Stimulated activated CD4-positive, alpha-beta T cell treated with anti-CD3 and anti-CD28 coated beads, Interleukin-12 subunit alpha, Interleukin-12 subunit beta, amount 100 ng/mL, for 4 hours (primary cell): ENCODE results near the gene ZNF532.

ENCODE experiments used
- DNase-seq: peaks from one replicate; pipeline ENCODE4 v3.0.0-alpha.2; 2020

ZNF532 gene

GRCh38 chr18:58951986-58952702, 87.5 kb downstream of the ZNF532 start:
- DNase-seq, result no peak

- no peak for DNase-seq
These were observed 88.2 kb downstream of the ZNF532 start for GRCh38 chr18:58952858-58953257.

GRCh38 chr18:58953627-58954026, 89.0 kb downstream of the ZNF532 start:
- no peak for DNase-seq

GRCh38 chr18:58955001-58955400, 90.3 kb downstream of the ZNF532 start:
- DNase-seq, result no peak

GRCh38 chr18:58955738-58956137, 91.1 kb downstream of the ZNF532 start:
- DNase-seq, result no peak

- no peak for DNase-seq
These were observed 94.0 kb downstream of the ZNF532 start for GRCh38 chr18:58958628-58959027.

- DNase-seq, result no peak
These were observed 95.8 kb downstream of the ZNF532 start for GRCh38 chr18:58960508-58960907.

- no peak for DNase-seq
These were observed 96.5 kb downstream of the ZNF532 start for GRCh38 chr18:58960946-58961722.

- DNase-seq, result no peak
These were observed 97.7 kb downstream of the ZNF532 start for GRCh38 chr18:58962336-58962735.

- no peak for DNase-seq
These were observed 100.8 kb downstream of the ZNF532 start for GRCh38 chr18:58965291-58966004.

GRCh38 chr18:58966005-58966677, 101.5 kb downstream of the ZNF532 start:
- no peak for DNase-seq

GRCh38 chr18:58966704-58967103, 102.0 kb downstream of the ZNF532 start:
- no peak for DNase-seq

GRCh38 chr18:58967751-58968254, 103.1 kb downstream of the ZNF532 start:
- no peak for DNase-seq

- no peak for DNase-seq
These were observed 106.5 kb downstream of the ZNF532 start for GRCh38 chr18:58970943-58971790.

- DNase-seq, result no peak
These were observed 110.6 kb downstream of the ZNF532 start for GRCh38 chr18:58975296-58975695.

- no peak for DNase-seq
These were observed 111.1 kb downstream of the ZNF532 start for GRCh38 chr18:58975781-58976180.

- no peak for DNase-seq
These were observed 112.5 kb downstream of the ZNF532 start for GRCh38 chr18:58977223-58977622.

- no peak for DNase-seq
These were observed 113.1 kb downstream of the ZNF532 start for GRCh38 chr18:58977801-58978200.

GRCh38 chr18:58978916-58979315, 114.2 kb downstream of the ZNF532 start:
- DNase-seq, result no peak

- DNase-seq, result no peak
These were observed 114.9 kb downstream of the ZNF532 start for GRCh38 chr18:58979615-58980014.

- DNase-seq, result no peak
These were observed 116.3 kb downstream of the ZNF532 start for GRCh38 chr18:58980991-58981390.
